H7 (cell line): ENCODE data around the gene TGM2. TPM values are rescaled to one million over a fixed set of nuclear protein-coding genes. Genes with fewer than 3 reads are reported as not detected.

Experiments used
- DNase-seq: peaks from one replicate; pipeline ENCODE4 v3.0.0; 2012
- H3K27me3 ChIP-seq: 2 replicates; pipeline ENCODE4 v1.6.0; 2011; ENCODE audit warnings: mild to moderate bottlenecking, low read length; ENCODE audit not compliant: control insufficient read depth, insufficient read depth
- H3K36me3 ChIP-seq: replicated peaks from 2 replicates; pipeline ENCODE4 v1.5.1; 2011; ENCODE audit warnings: low read length; ENCODE audit not compliant: control insufficient read depth, insufficient read depth
- H3K4me3 ChIP-seq: 2 replicates; pipeline ENCODE4 v1.5.1; 2011; ENCODE audit warnings: low read depth, mild to moderate bottlenecking, control low read depth, low read length, moderate library complexity; ENCODE audit not compliant: insufficient read depth
- total RNA-seq: library from RNA; depleted of rRNA; stranded (reverse); fragments of >200 nt; shearing (Covaris generic); gene quantifications from 2 replicates; pipeline ENCODE4 v1.2.3, GENCODE V29; 2014; rRNA removed

Gene TGM2
- total RNA-seq, 1 experiment from 2014 or later = 0.83 TPM

- no peak for DNase-seq
Observed at GRCh38 chr20:38091441-38092216, 73.4 kb downstream of the TGM2 start.

GRCh38 chr20:38090061-38090460 lies 75.0 kb downstream of the TGM2 start:
- H3K36me3 ChIP-seq = peaks cover 4% of the 10 kb centered on the region
- H3K4me3 ChIP-seq = no peak overlapping the region
- DNase-seq = no peak
- H3K27me3 ChIP-seq = no peaks in the 10 kb centered on the region

More at GRCh38 chr20:38091441-38092216, 73.4 kb downstream of the TGM2 start:
- peaks cover 2% of the 10 kb centered on the region for H3K36me3 ChIP-seq
- H3K4me3 ChIP-seq = no peak overlapping the region
- no peaks in the 10 kb centered on the region for H3K27me3 ChIP-seq

- peaks cover 4% of the 10 kb centered on the region for H3K36me3 ChIP-seq
- H3K4me3 ChIP-seq = no peak overlapping the region
- no peaks in the 10 kb centered on the region for H3K27me3 ChIP-seq
- DNase-seq = no peak
Observed at GRCh38 chr20:38089500-38089899, 75.6 kb downstream of the TGM2 start.

- Histone ChIP-seq H3K4me3 (no peak overlapping the region), H3K36me3 (peaks cover 3% of the 10 kb centered on the region), H3K27me3 (no peaks in the 10 kb centered on the region)
- DNase-seq = no peak
Observed at GRCh38 chr20:38085026-38085425, 80.0 kb downstream of the TGM2 start.

GRCh38 chr20:38084425-38084951 lies 80.6 kb downstream of the TGM2 start:
- no peak for DNase-seq
- no peak overlapping the region for H3K4me3 ChIP-seq

GRCh38 chr20:38083338-38084048 lies 81.6 kb downstream of the TGM2 start:
- Histone ChIP-seq H3K27me3 (no peaks in the 10 kb centered on the region), H3K36me3 (peaks cover 3% of the 10 kb centered on the region), H3K4me3 (no peak overlapping the region)
- DNase-seq = no peak

More at GRCh38 chr20:38084425-38084951, 80.6 kb downstream of the TGM2 start:
- Histone ChIP-seq H3K36me3 (peaks cover 3% of the 10 kb centered on the region), H3K27me3 (no peaks in the 10 kb centered on the region)

- DNase-seq = no peak
- Histone ChIP-seq H3K4me3 (no peak overlapping the region), H3K27me3 (no peaks in the 10 kb centered on the region), H3K36me3 (peaks cover 3% of the 10 kb centered on the region)
Observed at GRCh38 chr20:38082894-38083293, 82.2 kb downstream of the TGM2 start.

- Histone ChIP-seq H3K27me3 (no peaks in the 10 kb centered on the region), H3K4me3 (no peak overlapping the region), H3K36me3 (peaks cover 5% of the 10 kb centered on the region)
- no peak for DNase-seq
Observed at GRCh38 chr20:38081575-38081974, 83.5 kb downstream of the TGM2 start.

- H3K4me3 ChIP-seq = no peak overlapping the region
- H3K36me3 ChIP-seq = peaks cover 3% of the 10 kb centered on the region
- no peak for DNase-seq
- no peaks in the 10 kb centered on the region for H3K27me3 ChIP-seq
Observed at GRCh38 chr20:38079353-38079752, 85.7 kb downstream of the TGM2 start.

- Histone ChIP-seq H3K4me3 (no peak overlapping the region), H3K27me3 (no peaks in the 10 kb centered on the region), H3K36me3 (peaks cover 1% of the 10 kb centered on the region)
- no peak for DNase-seq
Observed at GRCh38 chr20:38078084-38078483, 87.0 kb downstream of the TGM2 start.

Other genes with a start within 250 kb of the TGM2 start
- 52.9 and 53.5 TPM in 2 replicates for gene TTI1, start 131.8 kb downstream of the TGM2 start, total RNA-seq
- 12.7 and 22.5 TPM in 2 replicates for gene RPRD1B, start 131.5 kb downstream of the TGM2 start, total RNA-seq
- gene KIAA1755, start 95.5 kb upstream of the TGM2 start, total RNA-seq = 0.24 and 0.78 TPM in 2 replicates
- not detected in 2 replicates for gene BPI, start 138.9 kb upstream of the TGM2 start, total RNA-seq
- gene LBP, start 181.2 kb upstream of the TGM2 start, total RNA-seq = 0.21 and 0.33 TPM in 2 replicates